HG03469 (cell line): ENCODE data around the gene IQUB.
A peak's percentile ranks its signal among the peaks of the same experiment; 100 is the strongest.
"Not testable (repeated sequence)": the region's sequence is repeated elsewhere in the genome, so short reads cannot be mapped to it uniquely, and the experiment has no call there.

Source experiments
- ATAC-seq: cut with Tn5 transposase; IDR thresholded peaks from one replicate; pipeline ENCODE4 v1.9.1; 2021; ENCODE audit warnings: mild to moderate bottlenecking, moderate library complexity, moderate number of reproducible peaks; ENCODE audit not compliant: unreplicated experiment

Gene IQUB

DNA sequence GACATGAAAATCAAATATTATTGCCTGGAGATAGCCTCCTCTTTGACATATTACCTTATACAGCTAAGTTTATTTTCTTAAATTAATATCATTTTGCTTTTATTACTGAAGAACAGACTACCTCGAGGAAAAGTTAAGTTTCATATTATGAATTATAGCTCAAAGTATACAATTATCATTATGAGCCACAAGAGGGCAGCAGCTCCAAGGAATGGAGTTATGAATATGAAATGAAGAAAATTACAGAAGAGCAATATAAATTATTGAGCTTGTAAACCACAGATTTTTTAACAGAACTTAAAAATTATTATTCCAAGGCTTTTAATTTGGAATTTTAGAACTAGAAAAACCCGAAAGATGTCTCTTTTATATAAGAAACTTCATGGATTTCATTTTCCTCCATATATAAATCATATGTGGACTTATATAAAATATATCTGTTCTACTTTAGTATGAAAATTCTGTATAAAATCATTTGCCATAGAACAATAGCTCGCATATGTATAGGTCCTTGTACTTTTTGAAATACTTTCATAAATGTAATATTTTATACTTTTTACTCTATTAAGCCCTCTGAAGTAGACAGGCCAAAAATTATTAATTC is 40.1 kb downstream of the IQUB start:
- no peak for ATAC-seq

DNA sequence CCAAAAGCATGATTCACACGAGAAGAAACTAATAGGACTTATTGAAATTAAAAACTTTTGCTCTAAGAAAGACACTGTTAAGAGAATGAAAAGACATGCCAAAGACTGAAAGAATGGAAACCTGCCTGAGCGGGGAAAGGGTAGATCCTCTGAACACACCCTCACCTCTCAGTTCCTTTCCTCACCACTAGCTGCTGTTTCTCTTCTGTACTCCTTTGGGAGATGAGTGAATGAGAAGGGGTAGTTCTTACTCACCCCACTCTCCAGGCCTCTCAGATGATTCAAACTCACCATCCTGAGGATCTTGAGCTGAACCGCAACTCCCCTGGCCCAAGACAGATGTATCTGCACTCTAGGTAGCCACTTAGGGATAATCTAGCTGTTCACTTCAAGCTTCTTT is 41.9 kb downstream of the IQUB start:
- peak; percentile 75 for ATAC-seq

DNA sequence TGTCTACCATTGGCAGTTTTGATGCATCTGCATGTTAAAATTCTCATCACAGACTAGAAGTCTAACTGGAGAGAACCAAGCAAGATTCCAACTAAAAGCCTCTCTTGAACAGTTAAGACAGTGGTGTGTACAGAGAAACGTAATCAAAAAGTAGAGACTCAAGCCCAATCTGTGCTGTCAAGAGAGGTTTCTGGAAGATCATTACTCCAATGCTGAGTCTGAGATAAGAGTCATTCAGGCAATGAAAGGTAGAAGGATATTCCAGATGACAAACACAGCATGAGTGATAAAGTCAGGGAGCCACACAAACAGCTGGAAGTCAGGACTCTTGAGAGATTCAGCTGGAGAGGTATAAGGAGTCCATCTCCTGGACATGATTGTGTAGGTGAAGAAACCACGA is 48.7 kb downstream of the IQUB start:
- no peak for ATAC-seq

DNA sequence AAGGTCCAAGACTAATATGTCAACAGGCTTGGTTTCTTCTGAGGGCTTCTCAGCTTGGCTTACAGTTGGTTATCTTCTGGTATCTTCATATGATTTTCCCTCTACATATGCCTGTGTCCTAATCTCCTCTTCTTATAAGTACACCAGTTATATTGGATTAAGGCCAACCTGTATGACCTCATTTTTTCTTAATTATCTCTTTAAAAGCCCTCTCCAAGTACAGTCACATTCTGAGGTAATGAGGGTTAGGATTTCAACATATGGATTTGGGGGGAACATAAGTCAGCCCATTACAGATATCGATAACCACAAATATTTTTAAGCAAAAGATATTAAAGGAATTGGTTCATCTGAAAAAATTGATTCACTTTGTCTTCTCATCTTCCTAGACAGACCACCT is 49.2 kb downstream of the IQUB start:
- ATAC-seq: no peak

DNA sequence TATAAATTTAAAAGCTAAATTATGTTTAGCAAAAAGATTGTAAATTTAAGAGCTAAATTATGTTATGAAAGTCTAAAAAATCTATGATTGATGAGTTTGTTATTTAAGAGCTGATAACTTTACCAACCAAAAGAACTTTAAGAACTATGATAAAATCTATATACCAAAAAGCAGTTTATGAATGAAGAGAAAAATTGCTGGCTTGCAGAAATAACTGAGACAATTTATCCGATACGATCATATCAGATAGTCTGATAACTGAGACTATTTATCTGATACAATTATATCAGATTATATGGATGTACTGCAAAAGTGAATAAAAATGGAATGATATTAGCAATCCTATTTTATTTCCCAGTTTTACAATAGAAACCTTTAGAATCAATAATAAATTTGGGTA is 50.2 kb downstream of the IQUB start:
- no peak for ATAC-seq

DNA sequence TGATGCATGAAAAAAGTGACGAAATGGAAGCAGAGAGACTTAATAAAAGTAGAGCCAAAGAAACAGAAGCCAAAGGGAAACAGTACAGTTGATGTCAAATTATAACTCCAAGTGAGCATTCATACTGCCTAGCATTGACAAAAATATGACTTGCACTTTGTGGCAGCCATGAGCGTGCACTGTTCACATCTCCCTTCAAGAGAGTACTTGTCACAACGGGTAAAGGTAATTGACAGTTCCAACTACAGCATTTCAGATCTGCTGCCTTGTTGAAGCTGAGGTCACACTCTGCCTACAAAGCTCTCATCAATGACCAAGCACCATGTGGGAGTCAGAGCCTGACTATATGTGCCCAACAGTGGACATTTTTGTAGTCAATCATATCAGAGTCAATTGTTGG is 54.3 kb downstream of the IQUB start:
- no peak for ATAC-seq

DNA sequence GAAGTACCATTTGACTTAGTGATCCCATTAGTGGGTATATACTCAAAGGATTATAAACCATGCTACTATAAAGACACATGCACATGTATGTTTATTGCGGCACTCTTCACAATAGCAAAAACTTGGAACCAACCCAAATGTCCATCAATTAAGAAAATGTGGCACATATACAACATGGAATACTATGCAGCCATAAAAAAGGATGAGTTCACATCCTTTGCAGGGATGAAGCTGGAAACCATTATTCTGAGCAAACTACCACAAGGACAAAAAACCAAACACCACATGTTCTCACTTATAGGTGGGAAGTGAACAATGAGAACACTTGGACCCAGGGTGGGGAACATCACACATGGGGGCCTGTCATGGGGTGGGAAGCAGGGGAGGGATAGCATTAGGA is 56.3 kb downstream of the IQUB start:
- not testable (repeated sequence) for ATAC-seq

DNA sequence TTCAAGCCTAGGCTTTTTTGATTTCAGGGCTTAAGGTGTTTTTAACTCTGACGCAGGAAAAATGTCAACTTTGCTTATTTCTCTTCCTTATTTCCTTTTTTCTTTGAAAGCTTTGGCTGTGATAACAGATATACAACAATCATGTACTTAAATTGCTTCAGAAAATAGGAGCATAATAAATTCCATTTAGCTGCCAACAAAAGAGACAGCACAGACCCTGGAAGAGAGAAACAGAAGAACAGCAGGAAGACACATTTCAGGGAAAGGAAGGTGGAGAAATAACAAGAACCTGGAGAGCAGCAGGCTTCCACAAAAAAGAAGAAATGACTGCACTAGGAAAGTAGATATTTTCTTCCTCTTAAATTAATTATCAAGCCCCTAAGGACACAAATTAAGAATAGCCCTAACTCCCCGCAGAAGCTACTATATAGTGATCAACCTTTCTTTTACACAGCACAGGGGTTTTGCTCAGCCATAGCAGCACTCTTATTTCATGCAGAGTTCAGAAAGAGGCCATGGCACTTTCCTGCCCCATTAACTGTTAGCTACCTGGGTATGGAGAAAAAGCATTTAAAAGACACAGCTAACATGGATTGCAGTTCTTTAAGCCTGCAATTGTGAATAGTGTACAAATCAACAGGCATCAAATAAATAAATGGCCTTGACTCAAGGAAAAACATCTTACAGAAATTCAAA is 61.5 kb downstream of the IQUB start:
- ATAC-seq: no peak

DNA sequence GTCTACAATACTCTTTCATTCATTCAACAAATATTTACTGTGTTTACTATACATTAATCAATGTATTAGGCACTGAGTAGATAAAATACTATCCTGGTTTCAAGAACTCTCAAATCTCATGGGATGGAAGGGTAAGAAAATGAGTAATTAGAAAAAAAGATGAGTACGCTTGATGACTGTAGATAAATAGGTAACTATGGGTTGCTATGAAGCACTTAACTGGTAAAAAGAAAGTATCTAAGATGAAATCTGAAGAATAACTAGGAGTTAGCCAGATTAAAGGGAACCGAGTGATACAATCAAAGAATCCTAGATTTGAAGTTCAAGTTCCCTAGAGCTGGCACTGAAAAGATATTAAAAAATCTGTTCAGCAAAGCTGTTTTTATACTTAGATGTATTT is 62.1 kb downstream of the IQUB start:
- no peak for ATAC-seq

DNA sequence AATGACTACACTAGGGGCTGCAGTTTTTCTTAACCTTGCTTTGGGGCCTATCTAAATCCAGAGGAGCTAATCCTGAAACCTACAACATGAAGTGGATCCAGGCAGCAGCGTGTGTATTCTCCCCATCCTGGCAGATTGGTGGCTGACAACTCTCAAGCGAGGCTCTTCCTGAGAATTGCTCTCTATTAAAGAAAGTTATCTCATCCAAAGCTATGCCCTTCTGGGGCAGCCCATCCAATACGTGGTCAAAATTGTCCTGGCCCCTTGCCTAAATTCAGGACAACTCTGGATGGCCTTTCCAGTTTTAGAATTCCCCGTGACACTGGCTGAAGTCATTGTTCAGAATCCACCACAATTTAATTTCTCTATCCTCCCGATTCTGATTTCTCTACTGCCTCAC is 66.1 kb downstream of the IQUB start:
- no peak for ATAC-seq

DNA sequence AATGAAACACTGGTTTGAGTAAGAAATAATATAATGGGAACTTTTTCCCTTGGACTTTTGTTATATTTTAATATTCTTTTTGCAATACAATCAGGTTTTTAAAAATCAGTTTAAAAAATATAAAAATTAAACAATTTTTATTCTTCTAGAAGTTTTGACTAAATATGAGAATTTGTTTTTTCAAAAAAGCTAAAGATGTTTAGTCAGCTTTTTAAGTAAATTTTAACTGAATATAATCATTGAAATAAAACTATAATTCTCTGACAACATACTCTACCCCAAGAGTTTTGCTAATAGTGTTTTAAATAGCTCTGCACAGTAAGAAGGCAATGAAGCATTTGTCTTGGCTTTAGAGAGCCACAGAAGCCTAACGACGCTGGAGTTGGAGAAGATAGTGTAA is 70.5 kb downstream of the IQUB start:
- ATAC-seq: no peak

DNA sequence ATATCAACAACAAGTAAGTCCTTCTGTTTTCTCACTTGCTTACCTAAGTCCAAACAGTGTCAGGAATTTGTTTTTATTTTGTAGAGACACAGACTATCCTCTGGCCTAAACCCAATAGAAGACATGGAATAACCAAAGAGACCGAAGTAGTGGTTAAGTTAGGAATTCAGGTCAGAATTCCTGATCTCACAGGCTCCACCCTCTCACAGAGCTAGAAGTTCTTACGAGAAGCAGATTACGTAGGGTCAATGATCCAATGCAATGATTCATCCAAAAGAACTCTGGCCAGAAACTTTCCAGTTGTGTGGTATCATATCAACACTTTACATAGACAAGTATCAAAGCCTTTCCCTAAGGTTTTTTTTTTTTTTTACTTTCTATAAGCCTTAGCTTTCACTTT is 73.8 kb downstream of the IQUB start:
- ATAC-seq: no peak

DNA sequence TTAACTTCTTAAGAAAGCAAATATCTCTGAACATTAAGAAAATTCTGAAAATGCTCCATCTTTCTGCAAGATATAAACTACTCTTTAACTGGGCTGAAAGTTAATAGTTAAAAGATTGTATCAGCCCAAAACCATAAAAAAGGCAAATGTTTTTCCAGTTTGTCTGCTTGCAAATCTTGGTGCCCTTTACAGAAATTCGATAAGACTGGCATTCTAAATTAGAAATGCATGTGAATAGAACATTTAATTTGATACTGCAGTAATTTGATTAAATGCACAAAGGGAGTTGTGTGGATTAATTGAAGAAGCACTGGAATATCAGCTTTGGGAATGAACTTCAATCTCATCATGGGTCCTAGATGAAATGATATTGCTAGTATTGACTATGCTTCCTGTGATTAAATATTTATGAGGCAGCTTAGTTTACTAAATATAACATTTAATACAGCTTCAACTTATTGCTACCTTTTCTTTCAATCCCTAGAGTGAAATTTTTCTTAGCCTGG is 78.4 kb downstream of the IQUB start:
- ATAC-seq: no peak

DNA sequence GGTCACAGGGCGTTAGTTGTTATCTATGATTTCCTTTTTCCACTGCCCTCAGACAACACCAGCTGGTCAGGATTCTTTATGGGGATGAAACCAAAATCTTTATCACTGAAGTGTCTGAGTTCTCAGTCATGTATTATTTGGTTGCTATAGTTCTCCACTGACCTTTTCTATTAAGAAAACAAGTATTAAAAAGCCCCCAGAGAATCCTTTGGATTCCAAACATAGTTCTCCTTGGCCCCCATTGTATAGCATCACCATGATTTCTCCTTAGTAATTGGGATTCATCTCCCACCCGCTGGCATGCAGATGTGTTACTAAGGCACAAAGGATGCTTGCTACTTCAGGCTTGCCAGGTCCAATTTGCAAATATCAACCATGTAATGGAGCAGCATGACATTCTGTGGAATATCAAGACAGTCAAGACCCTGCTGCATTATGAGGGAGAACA is 94.3 kb downstream of the IQUB start:
- no peak for ATAC-seq

DNA sequence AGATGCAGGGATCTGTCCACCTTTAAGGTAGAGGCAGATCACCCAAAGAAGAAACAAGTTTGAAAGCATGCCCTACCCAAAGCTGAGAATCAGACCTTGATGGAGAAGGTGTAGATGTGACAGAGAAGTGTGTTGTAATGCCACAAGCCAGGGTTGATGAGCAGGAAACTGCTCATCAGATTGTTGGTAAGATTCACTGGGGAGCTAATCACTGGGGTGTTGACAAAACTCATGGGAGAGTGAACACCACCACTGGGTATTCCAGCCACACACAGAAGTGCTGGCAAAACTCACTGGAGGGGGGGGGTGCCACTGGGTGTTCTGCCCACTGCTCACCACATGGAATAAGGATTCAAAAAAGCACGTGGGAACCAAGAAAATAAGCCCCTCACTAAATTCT is 95.2 kb downstream of the IQUB start:
- no peak for ATAC-seq

DNA sequence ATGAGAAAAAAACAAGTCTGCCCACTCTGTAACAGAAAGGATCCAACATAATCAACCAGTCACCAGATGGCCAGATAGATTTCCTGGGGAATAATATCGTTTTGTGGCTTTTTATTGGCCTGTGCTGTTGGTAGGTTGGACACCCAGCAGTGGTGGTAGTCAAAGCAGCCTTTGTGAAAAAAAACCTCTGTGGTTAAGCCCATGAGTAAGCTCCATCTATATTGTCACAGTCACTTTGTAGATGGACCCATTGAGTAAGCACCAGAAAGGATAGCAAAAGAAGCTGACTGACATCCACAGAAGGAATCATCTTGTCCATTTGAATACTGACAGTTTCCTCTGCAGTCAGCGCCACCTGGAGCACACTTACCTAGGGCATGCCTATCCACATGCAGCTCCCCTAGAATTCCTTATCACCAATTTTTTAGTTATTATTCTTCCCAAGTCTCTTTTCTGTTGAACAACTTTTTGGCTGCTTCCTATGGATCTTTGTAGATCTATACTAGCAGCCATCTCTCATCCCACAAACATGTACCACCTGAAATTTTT is 96.9 kb downstream of the IQUB start:
- no peak for ATAC-seq

DNA sequence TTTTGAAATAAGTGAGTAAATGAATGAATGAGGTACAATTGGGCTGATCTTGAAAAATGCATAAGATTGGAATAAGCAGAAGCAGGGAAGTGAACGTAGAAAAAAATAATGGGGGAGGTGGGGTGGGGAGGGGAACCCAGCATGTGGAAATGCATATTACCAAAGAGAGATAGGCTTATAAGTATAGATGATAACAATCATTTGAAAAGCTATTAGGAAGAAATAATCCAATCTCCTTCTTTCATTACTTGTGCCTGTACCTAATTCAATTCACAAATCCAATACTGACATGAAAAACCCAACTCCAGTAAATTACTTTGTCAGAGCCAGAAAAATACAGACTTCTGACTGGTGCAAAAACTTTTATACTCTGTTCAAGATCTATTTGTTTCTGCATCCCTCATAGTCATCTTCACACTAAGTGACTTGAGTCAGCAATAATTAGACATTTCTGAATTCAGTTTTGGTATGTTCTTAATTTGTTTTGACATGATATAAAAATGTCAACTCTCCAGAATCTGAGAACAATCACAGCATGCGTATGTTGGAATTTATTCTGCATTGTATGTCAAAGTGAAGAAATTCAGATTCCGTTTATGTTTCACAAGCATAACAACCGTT is 99.2 kb downstream of the IQUB start:
- ATAC-seq: no peak

DNA sequence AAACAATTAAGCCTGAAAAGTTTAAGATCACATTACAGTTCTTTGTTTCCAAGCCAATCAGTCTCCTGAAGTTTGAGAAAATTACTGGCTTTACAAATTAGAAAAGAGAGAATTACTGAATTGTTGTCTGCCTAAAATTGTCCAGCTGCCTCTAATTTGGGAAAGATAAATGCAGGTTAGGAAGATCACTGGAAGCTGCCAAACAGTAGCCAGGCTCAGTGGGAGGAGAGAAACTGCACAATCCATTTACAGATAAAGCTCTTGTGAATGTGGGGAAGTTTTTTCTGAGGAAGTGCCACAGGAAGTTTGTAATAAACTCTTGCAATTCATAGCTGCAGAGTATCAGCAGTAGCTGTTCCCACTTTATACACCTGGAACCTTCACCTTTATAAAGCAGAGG is 100.7 kb downstream of the IQUB start:
- ATAC-seq: no peak

DNA sequence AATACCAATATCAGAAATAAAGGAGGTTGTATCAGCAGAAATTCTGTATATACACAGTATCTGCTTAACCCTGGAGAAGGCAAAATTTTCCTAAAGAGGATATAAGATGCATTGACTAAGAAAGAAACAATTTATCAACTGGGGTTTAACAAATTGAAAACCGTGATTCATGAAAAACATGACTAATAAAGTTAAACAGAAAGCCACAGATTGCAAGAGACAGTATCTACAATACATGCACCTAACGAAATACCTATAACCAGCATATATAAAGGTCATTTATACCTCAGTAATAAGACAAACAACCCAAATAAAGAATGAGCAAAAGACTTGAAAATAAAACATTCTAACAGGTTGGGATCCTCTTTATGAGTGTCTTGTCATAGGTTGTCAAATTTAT is 101.8 kb downstream of the IQUB start:
- ATAC-seq: no peak

DNA sequence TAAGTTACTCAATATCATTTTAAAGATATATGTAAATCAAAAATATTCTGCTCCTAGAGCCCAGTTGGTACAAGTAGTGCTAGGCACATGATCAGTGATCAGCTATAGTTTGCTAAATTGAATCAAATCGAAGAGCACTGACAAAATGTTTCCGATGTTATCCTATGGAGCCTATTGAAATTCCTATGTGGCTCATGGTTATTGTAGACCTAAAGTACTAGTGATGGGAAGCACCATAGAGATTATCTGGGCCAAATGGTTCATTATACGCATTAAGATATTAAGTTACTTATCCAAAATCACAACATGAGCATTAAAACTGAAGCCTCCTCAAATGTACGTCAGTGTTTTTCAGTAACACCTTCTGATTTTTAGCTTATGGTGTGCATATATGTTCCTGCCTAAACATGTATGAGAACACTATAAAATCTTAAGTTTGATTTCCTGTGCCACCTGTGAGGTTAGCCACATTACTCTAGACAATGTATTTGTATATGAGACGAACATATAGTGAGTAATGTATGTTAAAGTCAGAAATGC is 103.2 kb downstream of the IQUB start:
- ATAC-seq: no peak

DNA sequence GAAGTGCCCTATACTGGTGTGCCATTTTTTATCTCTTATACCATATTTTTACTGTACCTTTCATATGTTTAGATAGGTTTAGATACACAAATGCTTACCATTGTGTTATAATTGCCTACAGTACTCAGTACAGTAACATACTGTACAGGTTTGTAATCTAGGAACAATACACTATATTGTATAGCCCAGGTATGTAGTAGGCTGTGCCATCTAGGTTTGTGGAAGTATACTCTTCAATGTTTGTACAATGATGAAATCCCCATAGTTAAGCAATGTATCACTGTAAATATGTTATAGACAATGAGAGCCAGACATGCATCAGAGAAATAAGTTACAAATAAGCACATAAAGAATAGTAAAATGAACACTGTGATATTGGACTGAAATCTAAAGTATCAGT is 109.1 kb downstream of the IQUB start:
- ATAC-seq: no peak

DNA sequence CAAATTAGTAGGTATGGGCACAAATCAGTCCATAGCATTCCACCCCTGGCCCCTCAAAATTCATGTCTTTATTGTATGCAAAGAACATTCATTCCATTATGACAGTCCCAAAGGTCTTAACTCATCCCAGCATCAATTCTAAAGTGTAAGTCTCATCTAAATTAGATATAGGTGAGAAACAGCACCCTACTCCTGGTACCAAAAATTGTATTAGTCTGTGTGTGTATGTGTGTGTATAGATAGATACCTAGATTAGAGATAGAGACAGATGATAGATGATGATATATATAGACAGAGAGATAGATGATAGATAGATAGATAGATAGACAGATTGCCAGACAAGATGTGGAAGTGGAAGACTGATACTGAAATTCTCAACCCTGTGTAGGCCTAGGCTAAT is 109.9 kb downstream of the IQUB start:
- no peak for ATAC-seq
